Measurements from ENCODE around the gene GLCE.
"Not testable (repeated sequence)": the region's sequence is repeated elsewhere in the genome, so short reads cannot be mapped to it uniquely, and the experiment has no call there.

GRCh38 chr15:69301101-69301500 lies 140.7 kb downstream of the GLCE start:
- not testable (repeated sequence) for TF ChIP-seq CTCF (IDR thresholded peaks at IDR 0.05 in 8 of 11, conservative IDR thresholded peaks at IDR 0.05 in 3 of 11); POLR2AphosphoS5 (IDR thresholded peaks at IDR 0.05); POLR2A (IDR thresholded peaks at IDR 0.05)
